AG04450 (cell line): ENCODE measurements around the gene PRODH. TPM values are rescaled to one million over a fixed set of nuclear protein-coding genes. Genes with fewer than 3 reads are reported as not detected.
"Not testable (repeated sequence)": the region's sequence is repeated elsewhere in the genome, so short reads cannot be mapped to it uniquely, and the experiment has no call there.

ENCODE experiments used
- CTCF ChIA-PET: fragments of 300-600, 350-600 bp; formaldehyde crosslinking; extraction: SDS; loops from one replicate; lab custom pipeline; 2022; ENCODE audit warnings: antibody characterized with exemption, inconsistent platforms; lab: Charles Lee
- POLR2A ChIA-PET: fragments of 350-600 bp; formaldehyde crosslinking; extraction: SDS; loops from one replicate; lab custom pipeline; 2021; ENCODE audit warnings: antibody characterized with exemption, inconsistent platforms; lab: Yijun Ruan, JAX
- DNase-seq: peaks from one replicate; pipeline ENCODE4 v3.0.0-alpha.2; 2011; ENCODE audit warnings: low read depth, low spot score
- H3K27ac ChIP-seq: one replicate; pipeline ENCODE4 v1.5.1; 2012; ENCODE audit warnings: low read depth, low read length, control low read depth
- H3K27me3 ChIP-seq: one replicate; pipeline ENCODE4 v1.6.0; 2012; ENCODE audit warnings: low read length; ENCODE audit not compliant: control insufficient read depth, insufficient read depth
- H3K4me3 ChIP-seq: 2 replicates; pipeline ENCODE4 v1.5.1; 2011; ENCODE audit warnings: mild to moderate bottlenecking, low read depth, low read length, control low read depth
- H3K9me3 ChIP-seq: 2 replicates; pipeline ENCODE4 v1.5.1; 2012; ENCODE audit warnings: low read length; ENCODE audit not compliant: control insufficient read depth, insufficient read depth
- CTCF ChIP-seq: IDR thresholded peaks from 2 replicates; pipeline ENCODE4 v1.5.1; 2011; ENCODE audit warnings: low read depth, low read length, control low read depth, inconsistent platforms
- polyA plus RNA-seq: library from polyadenylated mRNA; depleted of rRNA; stranded (reverse); fragments of >200 nt; gene quantifications from 2 replicates; pipeline ENCODE4 v1.2.3, GENCODE V29; 2011

The PRODH gene
- polyA plus RNA-seq, 1 experiment, result not detected

GRCh38 chr22:18947905-18948304 is 11.8 kb upstream of the PRODH start:
- no peak for DNase-seq
- CTCF ChIA-PET, result no interaction called here
- no peaks in the 10 kb centered on the region for H3K9me3 ChIP-seq
- POLR2A ChIA-PET, result no interaction called here
- no peak for TF ChIP-seq CTCF
- H3K27ac ChIP-seq, result no peak overlapping the region
- peaks cover 17% of the 10 kb centered on the region for H3K27me3 ChIP-seq
- H3K4me3 ChIP-seq, result no peak overlapping the region

- H3K4me3 ChIP-seq, POLR2A ChIA-PET, H3K9me3 ChIP-seq, H3K27ac ChIP-seq, DNase-seq, CTCF ChIA-PET: not testable (repeated sequence)
- H3K27me3 ChIP-seq, result peaks cover 17% of the 10 kb centered on the region
These were observed 11.0 kb upstream of the PRODH start for GRCh38 chr22:18947105-18947504.

- DNase-seq, H3K4me3 ChIP-seq, POLR2A ChIA-PET, CTCF ChIA-PET, H3K27ac ChIP-seq, H3K27me3 ChIP-seq, H3K9me3 ChIP-seq: not testable (repeated sequence)
These were observed 2.6 kb upstream of the PRODH start for GRCh38 chr22:18938691-18939090.

GRCh38 chr22:18934688-18935087 is 1.4 kb downstream of the PRODH start:
- POLR2A ChIA-PET, H3K4me3 ChIP-seq, H3K27me3 ChIP-seq, CTCF ChIA-PET, H3K9me3 ChIP-seq, DNase-seq, H3K27ac ChIP-seq: not testable (repeated sequence)

GRCh38 chr22:18933914-18934313 is 2.2 kb downstream of the PRODH start:
- Histone ChIP-seq H3K4me3 (no peak overlapping the region), H3K27ac (no peak overlapping the region), H3K27me3 (no peaks in the 10 kb centered on the region), H3K9me3 (no peaks in the 10 kb centered on the region)
- POLR2A ChIA-PET, result no interaction called here
- CTCF ChIA-PET, result no interaction called here
- TF ChIP-seq CTCF, result no peak
- DNase-seq, result no peak

- Histone ChIP-seq H3K4me3 (no peak overlapping the region), H3K27me3 (no peaks in the 10 kb centered on the region), H3K27ac (no peak overlapping the region), H3K9me3 (no peaks in the 10 kb centered on the region)
- no peak for DNase-seq
- ChIA-PET CTCF (no interaction called here), POLR2A (no interaction called here)
- no peak for TF ChIP-seq CTCF
These were observed 4.0 kb downstream of the PRODH start for GRCh38 chr22:18931905-18932652.
